Parathyroid adenoma (tissue), 2 donors: ENCODE data around the gene PELI3.
"Not testable (repeated sequence)": the region's sequence is repeated elsewhere in the genome, so short reads cannot be mapped to it uniquely, and the experiment has no call there.

Source experiments
- H2AFZ ChIP-seq: fragments of 300-600 bp; sonication (generic); one replicate; pipeline ENCODE4 v1.7.0; 2017; ENCODE audit warnings: antibody characterized with exemption, mild to moderate bottlenecking
- H3K27ac ChIP-seq: fragments of 300-600 bp; sonication (generic); one replicate; pipeline ENCODE4 v1.7.0; 2017
- H3K27me3 ChIP-seq: fragments of 300-600 bp; sonication (generic); one replicate; pipeline ENCODE4 v1.7.0; 2017; ENCODE audit warnings: low read length; ENCODE audit not compliant: control insufficient read depth, insufficient read depth
- H3K36me3 ChIP-seq: fragments of 300-600 bp; sonication (generic); one replicate; pipeline ENCODE4 v1.7.0; 2017; ENCODE audit warnings: low read length; ENCODE audit not compliant: control insufficient read depth, insufficient read depth
- H3K4me1 ChIP-seq: fragments of 300-600 bp; sonication (generic); one replicate; pipeline ENCODE4 v1.7.0; 2017; ENCODE audit warnings: control low read depth
- H3K4me2 ChIP-seq: fragments of 300-600 bp; sonication (generic); one replicate; pipeline ENCODE4 v1.7.0; 2017; ENCODE audit warnings: low read length
- H3K4me3 ChIP-seq: fragments of 300-600 bp; sonication (generic); one replicate; pipeline ENCODE4 v1.7.0; 2017; ENCODE audit warnings: low read depth, low read length
- H3K79me2 ChIP-seq: fragments of 300-600 bp; sonication (generic); one replicate; pipeline ENCODE4 v1.7.0; 2017; ENCODE audit warnings: control low read depth
- H3K9ac ChIP-seq: fragments of 300-600 bp; sonication (generic); one replicate; pipeline ENCODE4 v1.7.0; 2017; ENCODE audit warnings: mild to moderate bottlenecking
- H3K9me3 ChIP-seq: fragments of 300-600 bp; sonication (generic); one replicate; pipeline ENCODE4 v1.7.0; 2017; ENCODE audit warnings: low read length; ENCODE audit not compliant: control insufficient read depth
- TF ChIP-seq, protein P1 (sequence below): fragments of 300-600 bp; sonication (generic); IDR thresholded peaks from one replicate; pipeline ENCODE4 v1.7.0; 2017; ENCODE audit warnings: antibody characterized with exemption, mild to moderate bottlenecking
- donor health status: primary hyperparathyroidism.

PELI3 gene

GRCh38 chr11:66438504-66439466 is 27.9 kb upstream of the PELI3 start, which contains the start of gene MRPL11:
Gene MRPL11 (minus strand): TSS chr11:66438848. CDS start chr11:66438754, 94 bp downstream.
- Histone ChIP-seq H3K4me2 (peak within 1 kb of the TSS; percentile 71), H3K27me3 (no peaks in the 10 kb centered on the region), H3K4me3 (peak within 1 kb of the TSS; percentile 71), H3K9ac (no peak within 1 kb of the TSS), H3K36me3 (no peaks in the 10 kb centered on the region), H2AFZ (peak within 1 kb of the TSS; percentile 85), H3K4me1 (no peaks in the 10 kb centered on the region), H3K27ac (peak within 1 kb of the TSS; percentile 96), H3K79me2 (no peaks in the 10 kb centered on the region), H3K9me3 (no peaks in the 10 kb centered on the region)
- TF ChIP-seq, protein P1, sequence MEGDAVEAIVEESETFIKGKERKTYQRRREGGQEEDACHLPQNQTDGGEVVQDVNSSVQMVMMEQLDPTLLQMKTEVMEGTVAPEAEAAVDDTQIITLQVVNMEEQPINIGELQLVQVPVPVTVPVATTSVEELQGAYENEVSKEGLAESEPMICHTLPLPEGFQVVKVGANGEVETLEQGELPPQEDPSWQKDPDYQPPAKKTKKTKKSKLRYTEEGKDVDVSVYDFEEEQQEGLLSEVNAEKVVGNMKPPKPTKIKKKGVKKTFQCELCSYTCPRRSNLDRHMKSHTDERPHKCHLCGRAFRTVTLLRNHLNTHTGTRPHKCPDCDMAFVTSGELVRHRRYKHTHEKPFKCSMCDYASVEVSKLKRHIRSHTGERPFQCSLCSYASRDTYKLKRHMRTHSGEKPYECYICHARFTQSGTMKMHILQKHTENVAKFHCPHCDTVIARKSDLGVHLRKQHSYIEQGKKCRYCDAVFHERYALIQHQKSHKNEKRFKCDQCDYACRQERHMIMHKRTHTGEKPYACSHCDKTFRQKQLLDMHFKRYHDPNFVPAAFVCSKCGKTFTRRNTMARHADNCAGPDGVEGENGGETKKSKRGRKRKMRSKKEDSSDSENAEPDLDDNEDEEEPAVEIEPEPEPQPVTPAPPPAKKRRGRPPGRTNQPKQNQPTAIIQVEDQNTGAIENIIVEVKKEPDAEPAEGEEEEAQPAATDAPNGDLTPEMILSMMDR = peak; percentile 69

GRCh38 chr11:66440101-66440939 is 26.4 kb upstream of the PELI3 start:
- H3K4me2 ChIP-seq, H3K4me3 ChIP-seq, H3K79me2 ChIP-seq, H3K9ac ChIP-seq, H3K27ac ChIP-seq, H3K9me3 ChIP-seq, H2AFZ ChIP-seq, H3K36me3 ChIP-seq, H3K4me1 ChIP-seq, H3K27me3 ChIP-seq: not testable (repeated sequence)

DNA sequence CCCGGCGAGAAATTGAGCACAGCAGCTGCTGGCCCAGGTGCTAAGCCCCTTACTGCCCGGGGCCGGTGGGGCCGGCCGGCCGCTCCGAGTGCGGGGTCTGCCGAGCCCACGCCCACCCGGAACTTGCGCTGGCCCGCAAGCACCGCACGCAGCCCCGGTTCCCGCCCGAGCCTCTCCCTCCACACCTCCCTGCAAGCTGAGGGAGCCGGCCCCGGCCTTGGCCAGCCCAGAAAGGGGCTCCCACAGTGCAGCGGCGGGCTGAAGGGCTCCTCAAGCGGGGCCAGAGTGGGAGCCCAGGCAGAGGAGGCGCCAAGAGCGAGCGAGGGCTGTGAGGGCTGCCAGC is 25.8 kb upstream of the PELI3 start:
- not testable (repeated sequence) for H3K9ac ChIP-seq, H3K79me2 ChIP-seq, H2AFZ ChIP-seq, H3K4me3 ChIP-seq, H3K36me3 ChIP-seq, H3K27ac ChIP-seq, H3K27me3 ChIP-seq, H3K9me3 ChIP-seq, H3K4me2 ChIP-seq, H3K4me1 ChIP-seq

GRCh38 chr11:66443602-66444001 is 23.1 kb upstream of the PELI3 start:
- Histone ChIP-seq H3K4me3 (no peak overlapping the region), H3K9ac (no peak overlapping the region), H3K4me2 (no peak overlapping the region), H3K79me2 (no peaks in the 10 kb centered on the region), H3K4me1 (no peaks in the 10 kb centered on the region), H3K36me3 (no peaks in the 10 kb centered on the region), H3K27me3 (no peaks in the 10 kb centered on the region), H2AFZ (no peak overlapping the region), H3K27ac (no peak overlapping the region), H3K9me3 (no peaks in the 10 kb centered on the region)
- TF ChIP-seq, protein P1 = no peak

DNA sequence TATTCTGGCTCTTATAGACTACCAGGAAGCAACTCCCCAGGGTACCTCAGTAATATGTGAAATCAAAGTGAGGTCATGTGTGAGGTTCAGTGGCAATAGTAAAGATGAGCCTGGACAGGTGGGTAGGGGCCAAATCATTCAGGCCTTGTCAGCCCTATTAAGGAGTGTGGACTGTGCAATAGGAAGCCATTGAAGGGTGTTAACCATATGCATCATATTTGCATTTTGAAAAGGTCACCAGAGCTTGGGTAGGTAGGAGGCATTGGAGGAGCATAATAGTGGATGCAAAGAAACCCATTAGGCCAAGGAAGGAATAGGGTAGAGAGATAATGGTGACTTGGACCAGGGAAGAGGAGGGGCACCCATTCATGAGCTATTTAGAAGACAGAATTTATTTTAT is 19.7 kb upstream of the PELI3 start:
- H3K79me2 ChIP-seq = no peaks in the 10 kb centered on the region

More for the DNA sequence above, 19.7 kb upstream of the PELI3 start:
- Histone ChIP-seq H3K27me3 (no peaks in the 10 kb centered on the region), H3K4me3 (no peak overlapping the region), H2AFZ (no peak overlapping the region), H3K9ac (no peak overlapping the region), H3K4me2 (no peak overlapping the region), H3K4me1 (no peaks in the 10 kb centered on the region), H3K9me3 (no peaks in the 10 kb centered on the region), H3K27ac (no peak overlapping the region), H3K36me3 (no peaks in the 10 kb centered on the region)
- TF ChIP-seq, protein P1 = no peak
